H1 (cell line): ENCODE measurements around the gene CCNL2.

Experiments
- ASH2L ChIP-seq: fragments of 200-600, 300-600 bp; sonication (generic); IDR thresholded peaks from one replicate; pipeline ENCODE4 v1.7.1; 2017; ENCODE audit warnings: low read length
- BACH1 ChIP-seq: IDR thresholded peaks from 2 replicates; pipeline ENCODE4 v1.6.1; 2012; ENCODE audit warnings: low read length, improper control_type of control experiment
- CREB1 ChIP-seq: IDR thresholded peaks from 2 replicates; pipeline ENCODE4 v1.6.1; 2012; ENCODE audit warnings: inconsistent platforms
- CTCF ChIP-seq, 3 experiments: IDR thresholded peaks; 1 replicate in 2 of 3; 2 replicates in 1 of 3; pipeline versions ENCODE4 v1.5.1 to v1.6.1; 2011; ENCODE audit warnings: low read length in 3 of 3, mild to moderate bottlenecking in 3 of 3, inconsistent platforms in 2 of 3, low read depth in 1 of 3, moderate library complexity in 1 of 3; ENCODE audit not compliant: insufficient read depth in 1 of 3; ENCODE audit errors: control extremely low read depth in 1 of 3
- EZH2 ChIP-seq: fragments of 200-600 bp; sonication (generic); IDR thresholded peaks from 2 replicates; pipeline ENCODE4 v1.7.1; 2012; ENCODE audit warnings: low read depth, mild to moderate bottlenecking, moderate library complexity, low read length, inconsistent platforms; ENCODE audit not compliant: severe bottlenecking
- GTF2F1 ChIP-seq: IDR thresholded peaks from 2 replicates; pipeline ENCODE4 v1.6.1; 2012; ENCODE audit warnings: low read depth, low read length, improper control_type of control experiment, borderline replicate concordance
- POLR2AphosphoS5 ChIP-seq: IDR thresholded peaks from 2 replicates; pipeline ENCODE4 v1.6.1; 2011; ENCODE audit warnings: low read depth, low read length
- SIN3A ChIP-seq, 2 experiments: IDR thresholded peaks in 1 of 2; conservative IDR thresholded peaks in 1 of 2; 2 replicates each; pipeline ENCODE4 v1.6.1; 2011 to 2012; ENCODE audit warnings: low read length in 2 of 2, improper control_type of control experiment in 1 of 2, low read depth in 1 of 2, mild to moderate bottlenecking in 1 of 2
- TAF7 ChIP-seq: optimal IDR thresholded peaks from 2 replicates; pipeline ENCODE3; 2011; ENCODE audit warnings: low read depth, mild to moderate bottlenecking, inconsistent platforms, low read length, moderate library complexity, borderline replicate concordance
- YY1 ChIP-seq: IDR thresholded peaks from 2 replicates; pipeline ENCODE4 v1.6.1; 2011; ENCODE audit warnings: low read depth, mild to moderate bottlenecking, low read length
- ZNF274 ChIP-seq: IDR thresholded peaks from 2 replicates; pipeline ENCODE4 v1.7.0; 2012; ENCODE audit warnings: low read length, borderline replicate concordance; ENCODE audit errors: extremely low read depth

GRCh38 chr1:1421147-1421906 is 22.2 kb upstream of the CCNL2 start, which contains the start of gene ANKRD65:
- no peak for TF ChIP-seq POLR2AphosphoS5
- TF ChIP-seq ASH2L = no peak
- no peak for TF ChIP-seq YY1
- no peak for TF ChIP-seq CTCF (IDR thresholded peaks at IDR 0.05; ENCODE audit: control extremely low read depth in 1 of 3, insufficient read depth in 1 of 3, low read depth in 1 of 3, low read length in 3 of 3)
- TF ChIP-seq CREB1 = no peak
- TF ChIP-seq ZNF274 = no peak
- no peak for TF ChIP-seq SIN3A (conservative IDR thresholded peaks at IDR 0.05 in 1 of 2, IDR thresholded peaks at IDR 0.05 in 1 of 2; ENCODE audit: low read depth in 1 of 2, low read length in 2 of 2)
- TF ChIP-seq BACH1 = no peak
- TF ChIP-seq TAF7 = no peak
- no peak for TF ChIP-seq EZH2
- no peak for TF ChIP-seq GTF2F1
